DMS79 (cell line): Measurements from ENCODE around the gene CD19.
"Not testable (repeated sequence)": the region's sequence is repeated elsewhere in the genome, so short reads cannot be mapped to it uniquely, and the experiment has no call there.

Source experiments
- DNase-seq: peaks from one replicate; lab custom pipeline; 2025; lab: John Stamatoyannopoulos, UW

CD19 gene

DNA sequence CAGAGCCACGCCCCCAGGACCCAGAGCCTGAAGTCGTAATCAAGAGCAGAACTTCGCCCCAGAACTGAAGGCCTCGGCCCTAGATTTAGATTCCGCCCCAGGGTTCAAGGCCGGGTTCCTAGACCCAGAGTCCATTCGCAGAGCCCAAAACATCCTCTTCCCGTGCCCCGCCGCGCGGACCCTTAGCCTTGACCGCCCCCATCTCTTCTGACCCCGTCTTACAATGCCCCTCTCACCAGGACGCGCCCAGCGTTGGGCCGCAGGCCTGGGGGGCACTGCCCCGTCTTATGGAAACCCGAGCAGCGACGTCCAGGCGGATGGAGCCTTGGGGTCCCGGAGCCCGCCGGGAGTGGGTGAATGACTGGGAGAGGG, 5.0 kb downstream of the CD19 start:
- DNase-seq = no peak

DNA sequence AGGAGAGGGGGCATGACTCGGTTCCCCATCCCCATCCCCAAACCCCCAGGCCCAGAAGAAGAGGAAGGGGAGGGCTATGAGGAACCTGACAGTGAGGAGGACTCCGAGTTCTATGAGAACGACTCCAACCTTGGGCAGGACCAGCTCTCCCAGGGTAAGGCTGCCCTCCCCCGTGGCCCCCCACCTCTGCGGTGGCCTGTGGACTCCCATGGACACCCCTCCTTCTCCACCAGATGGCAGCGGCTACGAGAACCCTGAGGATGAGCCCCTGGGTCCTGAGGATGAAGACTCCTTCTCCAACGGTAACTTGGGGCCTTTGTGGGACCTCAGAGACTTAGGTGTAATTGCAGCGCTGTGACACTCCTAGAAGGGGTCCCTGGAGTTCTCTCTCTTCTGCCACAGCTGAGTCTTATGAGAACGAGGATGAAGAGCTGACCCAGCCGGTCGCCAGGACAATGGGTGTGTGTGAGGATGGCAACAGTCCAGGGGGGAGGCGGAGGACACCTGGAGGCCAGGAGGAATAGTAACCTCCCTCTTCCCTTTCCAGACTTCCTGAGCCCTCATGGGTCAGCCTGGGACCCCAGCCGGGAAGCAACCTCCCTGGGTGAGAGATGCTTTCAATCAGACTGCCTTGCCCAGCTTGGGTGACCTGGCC, 5.6 kb downstream of the CD19 start:
- DNase-seq = no peak

DNA sequence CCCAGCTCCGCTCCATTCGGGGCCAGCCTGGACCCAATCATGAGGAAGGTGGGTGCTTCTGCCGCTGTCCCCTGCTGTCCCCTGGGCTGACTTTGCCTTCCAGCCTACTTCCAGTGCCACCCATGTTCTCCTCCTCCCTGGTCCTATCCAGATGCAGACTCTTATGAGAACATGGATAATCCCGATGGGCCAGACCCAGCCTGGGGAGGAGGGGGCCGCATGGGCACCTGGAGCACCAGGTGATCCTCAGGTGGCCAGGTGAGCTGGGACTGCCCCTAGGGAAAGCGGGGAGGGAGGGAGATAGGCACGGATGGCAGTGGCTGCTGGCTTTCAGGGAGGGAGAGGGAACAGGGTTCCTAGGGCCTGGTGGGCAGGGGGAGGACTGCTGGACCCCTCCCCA, 7.0 kb downstream of the CD19 start:
- no peak for DNase-seq

DNA sequence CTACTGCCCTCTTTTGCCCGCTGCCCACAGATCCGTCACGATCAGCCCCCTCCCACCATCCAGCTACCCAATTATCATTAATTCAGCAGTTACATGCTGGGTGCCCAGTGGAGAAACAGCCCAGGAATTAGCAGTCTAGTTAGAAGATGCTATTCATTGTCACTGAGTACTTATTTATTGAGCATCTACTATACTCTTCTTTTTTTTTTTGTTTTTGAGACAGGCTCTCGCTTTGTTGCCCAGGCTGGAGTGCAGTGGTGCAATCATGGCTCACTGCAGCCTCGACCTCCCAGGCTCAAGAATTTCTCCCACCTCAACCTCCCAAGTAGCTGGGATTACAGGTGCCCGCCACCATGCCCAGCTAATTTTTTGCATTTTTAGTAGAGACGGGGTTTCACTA, 8.1 kb downstream of the CD19 start:
- DNase-seq = not testable (repeated sequence)

DNA sequence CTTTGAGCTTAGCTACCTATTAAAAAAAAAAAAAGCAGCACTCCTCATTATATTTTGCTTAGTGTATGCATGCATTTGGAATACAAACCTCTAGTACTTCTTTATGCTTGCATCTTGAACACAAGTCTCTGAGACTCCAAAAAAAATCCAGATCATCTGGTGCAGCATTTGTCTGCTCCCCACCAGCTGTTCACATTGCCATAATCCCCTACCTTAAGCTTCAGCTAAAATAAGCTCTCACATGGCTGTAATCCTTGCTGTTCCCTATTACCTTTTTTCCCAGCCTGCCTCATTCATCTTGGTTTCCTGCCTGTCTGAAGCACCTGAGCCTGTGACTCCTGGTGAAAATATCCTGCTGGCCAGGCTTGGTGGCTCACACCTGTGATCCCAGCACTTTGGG, 11.5 kb downstream of the CD19 start:
- DNase-seq = no peak

DNA sequence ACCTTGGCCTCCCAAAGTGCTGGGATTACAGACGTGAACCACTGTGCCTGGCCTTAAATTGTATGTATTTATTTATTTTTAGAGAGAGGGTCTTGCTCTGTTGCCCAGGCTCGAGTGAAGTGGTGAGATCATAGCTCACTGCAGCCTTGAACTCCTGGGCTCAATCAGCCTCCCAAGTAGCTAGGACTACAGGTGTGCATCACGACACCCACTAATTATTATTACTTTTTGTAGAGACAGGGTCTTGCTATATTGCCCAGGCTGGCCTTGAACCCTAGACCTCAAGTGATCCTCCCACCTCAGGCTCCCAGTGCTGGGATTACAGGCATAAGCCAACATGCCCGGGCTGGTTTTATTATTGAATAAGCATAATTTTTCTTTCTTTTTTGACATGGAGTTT, 14.9 kb downstream of the CD19 start:
- no peak for DNase-seq

DNA sequence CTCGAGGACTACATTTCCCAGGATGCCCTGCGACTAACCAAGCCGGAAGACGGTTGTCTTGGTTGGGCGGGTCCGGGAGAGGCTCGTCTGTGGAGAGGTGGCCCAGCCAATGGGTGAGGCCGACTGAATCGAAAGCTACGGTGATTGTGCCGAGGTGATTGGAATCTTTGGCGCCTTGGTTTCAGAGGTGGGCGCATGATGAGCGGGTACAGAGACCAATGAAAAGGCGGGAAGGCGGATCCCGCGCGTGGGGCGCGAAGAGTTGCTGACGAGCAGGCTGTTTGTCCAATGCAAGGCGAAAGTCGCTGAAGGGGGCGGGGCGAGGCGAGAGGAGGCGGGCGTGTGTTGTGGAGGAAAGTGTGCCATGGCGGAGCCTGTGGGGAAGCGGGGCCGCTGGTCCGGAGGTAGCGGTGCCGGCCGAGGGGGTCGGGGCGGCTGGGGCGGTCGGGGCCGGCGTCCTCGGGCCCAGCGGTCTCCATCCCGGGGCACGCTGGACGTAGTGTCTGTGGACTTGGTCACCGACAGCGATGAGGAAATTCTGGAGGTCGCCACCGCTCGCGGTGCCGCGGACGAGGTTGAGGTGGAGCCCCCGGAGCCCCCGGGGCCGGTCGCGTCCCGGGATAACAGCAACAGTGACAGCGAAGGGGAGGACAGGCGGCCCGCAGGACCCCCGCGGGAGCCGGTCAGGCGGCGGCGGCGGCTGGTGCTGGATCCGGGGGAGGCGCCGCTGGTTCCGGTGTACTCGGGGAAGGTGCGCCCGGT, 19.1 kb downstream of the CD19 start, which contains the start of gene NFATC2IP:
Gene NFATC2IP, plus strand, starts transcription at position 290 of the 762 bp plus-strand sequence. Its CDS starts 75 bp downstream, at position 365.
- peak; percentile 99 for DNase-seq

DNA sequence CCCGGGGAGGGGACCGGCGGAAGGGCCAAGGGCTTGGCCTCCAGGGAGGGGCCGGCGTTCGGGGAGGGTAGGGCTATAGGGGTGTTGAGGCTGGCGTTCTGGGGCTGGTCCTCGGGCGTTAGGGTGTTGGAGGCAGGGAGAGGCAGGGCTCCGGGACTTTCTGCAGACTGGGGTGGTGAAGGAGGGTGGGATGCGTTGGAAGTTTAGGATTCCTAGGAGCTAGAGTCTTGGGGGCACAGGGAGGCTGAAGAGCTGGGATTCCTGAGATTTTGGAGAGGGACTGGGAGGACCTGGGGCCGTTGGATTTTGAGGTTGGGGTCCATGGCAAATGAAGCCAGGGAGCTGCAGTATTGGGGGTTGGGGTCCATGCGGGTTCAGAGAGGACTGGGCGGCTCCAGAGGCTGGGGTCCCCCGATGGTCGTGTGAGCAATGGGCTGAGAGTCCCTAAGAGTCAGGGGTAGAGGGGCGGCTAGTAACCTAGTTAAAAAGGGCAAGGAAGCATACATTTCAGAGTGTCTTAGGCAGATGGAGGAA, 19.7 kb downstream of the CD19 start:
- DNase-seq = no peak

DNA sequence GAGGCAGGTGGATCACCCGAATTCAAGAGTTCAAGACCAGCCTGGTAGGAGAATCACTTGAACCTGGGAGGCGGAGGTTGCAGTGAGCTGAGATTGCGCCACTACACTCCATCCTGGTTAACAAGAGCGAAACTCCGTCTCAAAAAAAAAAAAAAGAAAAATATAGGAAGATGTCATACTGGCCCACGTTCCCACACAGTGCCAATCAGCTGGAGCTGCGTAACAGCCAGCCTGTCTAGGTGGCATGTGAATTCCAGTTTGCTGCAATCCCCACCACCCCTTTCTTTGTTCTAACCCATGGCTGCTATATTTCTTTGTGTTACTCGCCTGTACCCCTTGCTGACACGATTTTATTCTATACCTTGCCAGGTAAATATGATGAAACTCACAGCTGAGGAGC, 26.4 kb downstream of the CD19 start:
- DNase-seq = no peak

DNA sequence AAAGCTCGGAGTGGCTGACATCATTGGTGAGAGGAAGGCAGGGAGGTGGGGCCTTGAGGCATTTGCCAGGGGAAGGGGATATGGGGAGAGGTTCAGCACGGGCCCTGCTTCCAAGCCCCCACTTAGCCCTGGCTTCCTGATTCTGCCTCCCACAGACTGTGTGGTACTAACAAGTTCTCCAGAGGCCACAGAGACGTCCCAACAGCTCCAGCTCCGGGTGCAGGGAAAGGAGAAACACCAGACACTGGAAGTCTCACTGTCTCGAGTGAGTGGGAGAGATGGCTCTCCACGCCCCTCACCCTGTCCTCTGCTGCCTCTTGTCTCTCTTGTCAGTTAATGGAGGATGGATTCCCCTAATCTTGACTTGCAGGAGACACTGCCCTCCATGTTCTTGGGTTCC, 27.1 kb downstream of the CD19 start:
- no peak for DNase-seq

DNA sequence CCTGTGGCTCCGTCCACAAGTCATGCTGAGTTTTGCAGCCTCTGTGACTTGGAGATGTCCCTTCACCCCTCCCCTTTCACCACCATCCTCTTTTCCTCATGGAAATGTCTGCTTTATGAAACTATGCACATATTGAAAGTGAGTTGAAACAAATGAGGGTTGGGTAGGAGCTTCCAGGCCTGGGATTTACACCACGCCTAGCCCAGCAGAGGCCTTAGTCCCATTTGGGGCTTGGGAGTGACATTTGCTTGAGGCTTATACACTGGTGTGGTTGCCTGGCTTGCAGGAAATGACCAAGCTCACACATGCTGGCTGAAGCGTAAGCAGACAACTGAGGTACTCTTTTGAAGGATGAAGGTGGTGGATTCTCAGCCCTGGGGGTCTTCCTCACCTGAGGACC, 32.3 kb downstream of the CD19 start:
- DNase-seq = no peak

DNA sequence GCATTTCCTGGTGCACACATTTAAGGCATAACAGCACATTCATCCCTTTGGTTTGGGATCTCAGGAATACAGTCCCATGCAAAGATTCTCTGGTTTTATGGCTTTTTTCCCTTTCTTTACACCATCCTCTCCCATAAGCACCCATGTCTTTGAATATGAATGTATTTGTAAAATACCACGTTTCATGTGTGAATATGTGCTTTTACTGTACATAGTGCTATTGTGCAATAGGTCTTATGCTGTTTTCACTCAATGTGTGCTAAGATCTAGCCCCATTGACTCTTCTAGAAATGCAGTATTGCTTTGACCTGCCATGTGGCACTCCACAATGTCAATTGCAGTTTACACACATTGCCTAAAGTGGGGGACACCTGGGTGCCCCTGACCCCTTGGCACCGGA, 32.7 kb downstream of the CD19 start:
- DNase-seq = no peak

DNA sequence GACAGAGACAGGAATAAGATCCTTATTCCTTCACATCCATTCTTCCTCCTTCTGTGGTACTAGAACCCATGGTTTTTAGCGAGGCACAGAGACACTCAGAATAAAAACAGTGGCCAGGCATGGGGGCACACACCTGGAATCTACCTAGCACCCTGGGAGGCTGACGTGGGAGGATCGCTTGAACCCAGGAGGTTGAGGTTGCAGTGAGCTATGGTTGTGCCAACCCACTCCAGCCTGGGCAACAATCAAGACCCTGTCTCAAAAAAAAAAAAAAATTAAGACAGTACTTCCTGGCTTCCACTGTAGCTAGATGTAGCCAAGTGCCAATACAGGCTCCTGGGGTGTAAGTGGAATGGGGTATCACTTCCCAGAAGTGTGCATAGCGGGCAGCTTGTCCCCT, 35.4 kb downstream of the CD19 start:
- DNase-seq = no peak

DNA sequence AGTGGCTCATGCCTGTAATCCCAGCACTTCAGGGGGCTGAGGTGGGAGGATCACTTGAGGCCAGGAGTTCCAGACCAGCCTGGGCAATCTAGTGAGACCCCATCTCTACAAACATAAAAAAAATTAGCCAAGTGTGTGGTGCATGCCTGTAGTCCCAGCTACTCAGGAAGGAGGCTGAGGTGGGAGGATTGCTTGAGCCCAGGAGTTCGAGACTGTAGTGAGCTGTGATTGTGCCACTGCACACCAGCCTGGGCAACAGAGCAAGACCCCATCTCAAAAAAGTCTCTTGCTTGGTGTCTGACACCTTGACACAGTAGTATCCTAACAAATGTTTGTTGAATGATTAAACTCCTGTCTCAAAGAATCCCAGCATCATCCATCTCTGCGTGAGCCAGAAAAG, 37.9 kb downstream of the CD19 start:
- not testable (repeated sequence) for DNase-seq

DNA sequence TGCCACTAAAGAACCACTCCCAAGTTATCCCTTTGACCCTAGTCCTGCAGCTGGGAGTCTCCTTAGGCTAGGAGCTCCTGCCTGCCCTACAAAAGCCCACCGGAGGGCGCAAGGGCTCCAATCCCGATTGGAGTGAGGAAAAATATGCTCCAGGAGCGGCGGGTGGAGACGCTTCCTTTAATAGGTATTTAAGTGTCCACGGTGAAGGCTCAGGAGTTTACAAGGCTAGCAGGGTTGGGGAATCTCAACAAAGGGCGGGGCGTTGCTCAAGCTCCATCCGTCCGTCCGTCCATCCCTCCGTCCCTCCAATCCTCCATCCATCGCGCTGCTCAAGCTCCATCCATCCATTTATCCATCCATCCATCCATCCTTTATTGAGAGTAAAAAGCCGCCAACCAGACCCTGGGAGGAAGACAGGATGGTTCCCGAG, 42.3 kb downstream of the CD19 start:
- peak; percentile 27 for DNase-seq

DNA sequence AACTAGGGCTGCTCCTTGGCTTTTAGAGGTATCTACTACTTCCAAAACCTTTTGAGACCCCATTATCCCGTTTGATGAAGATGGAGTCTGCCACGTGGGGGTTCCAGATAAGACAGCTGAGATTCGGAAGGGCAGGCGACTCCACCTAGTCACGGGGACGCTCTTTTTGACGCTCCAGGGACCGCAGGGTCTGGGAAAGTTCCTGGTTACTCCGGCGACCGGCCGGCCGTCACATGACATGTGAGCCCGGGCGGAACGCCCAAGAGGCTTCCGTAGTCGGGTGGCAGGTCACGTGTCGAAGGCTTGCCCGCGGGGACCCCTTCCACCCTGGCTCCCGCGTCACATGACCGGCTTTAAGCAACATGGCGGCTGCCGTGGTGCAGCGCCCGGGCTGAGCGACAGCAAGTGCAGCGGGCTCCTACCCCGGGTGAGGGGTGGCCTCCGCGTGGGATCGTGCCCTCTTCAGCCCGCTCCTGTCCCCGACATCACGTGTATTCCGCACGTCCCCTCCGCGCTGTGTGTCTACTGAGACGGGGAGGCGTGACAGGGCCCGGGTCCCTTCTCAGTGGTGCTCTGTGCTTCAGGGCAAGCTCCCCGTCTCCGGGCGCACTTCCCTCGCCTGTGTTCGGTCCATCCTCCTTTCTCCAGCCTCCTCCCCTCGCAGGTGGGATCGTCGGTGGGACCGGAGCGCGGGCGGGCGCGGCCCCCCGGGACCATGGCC, 42.8 kb downstream of the CD19 start, which contains the start of gene SPNS1:
Gene SPNS1, plus strand, starts transcription at position 342 of the 721 bp plus-strand sequence. Its CDS starts 374 bp downstream, at position 716.
- peak; percentile 93 for DNase-seq

DNA sequence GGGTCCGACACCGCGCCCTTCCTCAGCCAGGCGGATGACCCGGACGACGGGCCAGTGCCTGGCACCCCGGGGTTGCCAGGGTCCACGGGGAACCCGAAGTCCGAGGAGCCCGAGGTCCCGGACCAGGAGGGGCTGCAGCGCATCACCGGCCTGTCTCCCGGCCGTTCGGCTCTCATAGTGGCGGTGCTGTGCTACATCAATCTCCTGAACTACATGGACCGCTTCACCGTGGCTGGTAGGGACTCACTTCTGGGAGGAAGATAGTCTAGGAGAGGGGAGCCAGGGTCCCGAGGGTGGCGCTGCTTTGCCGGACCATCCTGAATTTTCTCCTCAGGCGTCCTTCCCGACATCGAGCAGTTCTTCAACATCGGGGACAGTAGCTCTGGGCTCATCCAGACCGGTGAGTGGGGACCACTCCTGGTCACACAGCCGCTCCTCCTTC, 43.4 kb downstream of the CD19 start:
- DNase-seq = no peak

DNA sequence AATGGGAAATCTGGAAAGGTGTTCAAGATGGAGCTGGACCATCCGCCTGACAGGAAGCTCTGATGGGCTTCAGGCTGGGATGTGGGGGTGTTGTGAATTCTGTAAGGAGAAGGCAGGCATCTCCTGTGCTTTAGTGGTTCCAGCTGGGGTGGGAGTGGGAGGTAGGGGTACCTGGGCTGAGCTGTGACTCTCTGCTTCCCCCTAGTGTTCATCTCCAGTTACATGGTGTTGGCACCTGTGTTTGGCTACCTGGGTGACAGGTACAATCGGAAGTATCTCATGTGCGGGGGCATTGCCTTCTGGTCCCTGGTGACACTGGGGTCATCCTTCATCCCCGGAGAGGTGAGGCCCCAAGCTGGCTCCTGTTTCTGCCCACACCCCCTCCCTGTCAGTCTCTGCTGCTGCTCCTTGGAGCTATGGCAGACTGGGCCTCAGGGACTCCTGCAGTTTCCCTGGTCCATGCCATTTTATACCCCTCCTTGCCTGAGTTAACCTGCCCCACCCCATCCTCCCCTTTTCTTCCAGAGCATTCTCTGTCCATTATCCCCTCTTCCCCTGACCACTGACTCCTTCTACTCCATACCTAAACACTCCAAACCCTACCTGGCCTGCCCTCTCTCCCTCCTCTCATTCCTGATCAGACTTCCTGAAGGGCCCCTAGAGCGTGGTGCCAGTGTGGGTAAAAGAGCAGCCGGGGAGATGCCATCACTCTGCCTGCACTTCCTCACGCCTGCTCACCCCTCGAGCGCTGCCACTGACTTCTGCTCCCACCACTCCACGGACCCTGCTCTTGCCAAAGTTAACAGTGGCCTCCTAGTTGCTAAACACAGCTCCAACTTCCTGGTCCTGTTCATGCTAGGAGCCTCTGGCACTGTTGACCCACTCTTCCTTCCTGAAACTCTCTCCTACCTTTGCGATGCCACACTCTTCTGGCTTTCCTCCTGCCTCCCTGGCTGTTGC, 46.2 kb downstream of the CD19 start:
- DNase-seq = no peak

DNA sequence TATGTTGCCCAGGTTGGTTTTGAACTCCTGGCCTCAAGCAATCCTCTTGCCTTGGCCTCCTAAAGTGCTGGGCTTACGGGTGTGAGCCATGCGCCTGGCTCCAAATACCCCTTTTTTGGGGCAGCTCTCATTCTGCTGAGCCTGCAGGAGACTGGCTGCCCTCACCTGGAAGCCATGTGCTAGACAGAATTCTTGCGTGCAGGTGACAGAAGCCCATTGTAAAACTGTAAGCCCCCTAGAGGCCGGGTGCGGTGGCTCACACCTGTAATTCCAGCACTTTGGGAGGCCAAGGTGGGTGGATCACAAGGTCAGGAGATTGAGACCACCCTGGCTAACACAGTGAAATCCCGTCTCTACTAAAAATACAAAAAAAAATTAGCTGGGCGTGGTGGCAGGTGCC, 48.6 kb downstream of the CD19 start:
- not testable (repeated sequence) for DNase-seq

DNA sequence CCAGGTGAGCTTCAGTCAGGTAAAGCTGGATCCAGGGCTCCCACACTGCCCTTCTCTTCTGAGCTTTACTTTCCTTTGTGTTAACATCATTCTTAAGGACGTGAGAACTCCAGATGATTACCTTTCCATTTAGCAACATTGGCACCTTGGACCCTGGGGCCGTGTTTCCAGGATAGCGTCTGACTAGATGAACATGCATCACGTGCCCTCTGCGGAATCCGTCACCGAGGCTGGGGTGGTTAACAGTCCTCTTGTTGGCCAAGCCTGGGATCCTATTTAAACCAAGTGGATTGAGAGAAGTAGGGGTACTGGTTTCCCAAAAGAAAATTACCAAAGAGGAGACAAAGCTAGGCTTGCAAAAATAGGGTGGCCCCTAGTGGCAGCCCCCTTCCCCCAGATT, 49.2 kb downstream of the CD19 start:
- no peak for DNase-seq

DNA sequence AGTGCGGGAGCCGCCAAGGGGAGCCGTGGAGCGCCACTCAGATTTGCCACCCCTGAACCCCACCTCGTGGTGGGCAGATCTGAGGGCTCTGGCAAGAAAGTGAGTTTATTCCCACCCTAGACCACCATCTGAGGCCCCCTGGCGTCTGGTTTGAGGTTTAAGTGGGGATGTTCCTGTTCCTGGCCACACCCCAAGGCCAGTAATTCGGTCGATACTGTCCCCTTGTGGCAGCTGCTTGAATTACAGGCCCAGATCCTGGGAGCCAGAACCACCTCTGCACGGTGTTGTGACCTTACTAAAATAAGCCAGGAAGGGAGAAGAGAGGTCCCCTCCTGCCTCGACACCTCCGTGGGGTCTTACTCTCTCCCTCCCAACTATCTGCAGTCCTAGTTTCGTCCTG, 49.7 kb downstream of the CD19 start:
- no peak for DNase-seq
